T-helper 2 cell (primary cell): ENCODE data around the gene OTUD3.
"Not testable (repeated sequence)": the region's sequence is repeated elsewhere in the genome, so short reads cannot be mapped to it uniquely, and the experiment has no call there.

ENCODE experiments used
- DNase-seq, 5 experiments: peaks; one replicate each; pipeline versions ENCODE4 v3.0.0 to v3.0.0-alpha.2; 2012 to 2022

OTUD3 gene

GRCh38 chr1:19869929-19870328 is 12.3 kb upstream of the OTUD3 start:
- no peak for DNase-seq

GRCh38 chr1:19872190-19872589 is 10.0 kb upstream of the OTUD3 start:
- DNase-seq: no peak

GRCh38 chr1:19877181-19877750 is 4.9 kb upstream of the OTUD3 start:
- DNase-seq: no peak

- DNase-seq: no peak
These were observed 4.2 kb upstream of the OTUD3 start for GRCh38 chr1:19877821-19878636.

GRCh38 chr1:19878637-19878985 is 3.6 kb upstream of the OTUD3 start:
- DNase-seq: no peak

GRCh38 chr1:19879227-19879626 is 3.0 kb upstream of the OTUD3 start:
- DNase-seq: no peak

GRCh38 chr1:19879661-19880060 is 2.5 kb upstream of the OTUD3 start:
- no peak for DNase-seq

GRCh38 chr1:19880841-19881240 is 1.4 kb upstream of the OTUD3 start:
- DNase-seq: not testable (repeated sequence)

GRCh38 chr1:19884312-19884711 is 2.1 kb downstream of the OTUD3 start:
- no peak for DNase-seq

- no peak for DNase-seq
These were observed 3.6 kb downstream of the OTUD3 start for GRCh38 chr1:19885821-19886220.

- DNase-seq: no peak
These were observed 5.9 kb downstream of the OTUD3 start for GRCh38 chr1:19888112-19888511.

- DNase-seq: no peak
These were observed 7.5 kb downstream of the OTUD3 start for GRCh38 chr1:19889656-19890055.

GRCh38 chr1:19892129-19892528 is 9.9 kb downstream of the OTUD3 start:
- no peak for DNase-seq

- DNase-seq: no peak
These were observed 10.5 kb downstream of the OTUD3 start for GRCh38 chr1:19892628-19893168.

- no peak for DNase-seq
These were observed 11.5 kb downstream of the OTUD3 start for GRCh38 chr1:19893687-19894086.

- DNase-seq: no peak
These were observed 12.0 kb downstream of the OTUD3 start for GRCh38 chr1:19894218-19894617.

GRCh38 chr1:19901653-19902052 is 19.5 kb downstream of the OTUD3 start:
- DNase-seq: no peak

GRCh38 chr1:19903621-19904020 is 21.4 kb downstream of the OTUD3 start:
- DNase-seq: no peak

- DNase-seq: no peak
These were observed 25.3 kb downstream of the OTUD3 start for GRCh38 chr1:19907456-19907855.

GRCh38 chr1:19909392-19909791 is 27.2 kb downstream of the OTUD3 start:
- no peak for DNase-seq

GRCh38 chr1:19909971-19910370 is 27.8 kb downstream of the OTUD3 start:
- DNase-seq: no peak

GRCh38 chr1:19910650-19911049 is 28.5 kb downstream of the OTUD3 start:
- DNase-seq: no peak

GRCh38 chr1:19918057-19918456 is 35.9 kb downstream of the OTUD3 start:
- DNase-seq: peak; percentile 43 to 71 (median 69)

- no peak for DNase-seq
These were observed 38.0 kb downstream of the OTUD3 start for GRCh38 chr1:19920132-19920710.
